Inflammatory macrophage treated with lipopolysaccharide for 1 hour (primary cell): ENCODE measurements around the gene SETX.
"Not testable (repeated sequence)": the region's sequence is repeated elsewhere in the genome, so short reads cannot be mapped to it uniquely, and the experiment has no call there.

ENCODE experiments used
- DNase-seq, 2 donors: peaks; one replicate each; pipeline ENCODE4 v3.0.0-alpha.2; 2020 to 2022

The SETX gene

GRCh38 chr9:132283863-132284262, 70.9 kb downstream of the SETX start:
- no peak for DNase-seq

- peak; percentile 8 to 31 for DNase-seq
These were observed 71.6 kb downstream of the SETX start for GRCh38 chr9:132283165-132283564.

GRCh38 chr9:132274861-132275260, 79.9 kb downstream of the SETX start:
- DNase-seq, result no peak

- not testable (repeated sequence) for DNase-seq
These were observed 84.9 kb downstream of the SETX start for GRCh38 chr9:132269704-132270516.

- DNase-seq, result peak; percentile 20 to 77
These were observed 85.9 kb downstream of the SETX start for GRCh38 chr9:132268725-132269352.

GRCh38 chr9:132267660-132268059, 87.1 kb downstream of the SETX start:
- DNase-seq, result no peak

- no peak for DNase-seq
These were observed 88.8 kb downstream of the SETX start for GRCh38 chr9:132266017-132266416.

- no peak for DNase-seq
These were observed 93.9 kb downstream of the SETX start for GRCh38 chr9:132260846-132261245.

- DNase-seq, result no peak
These were observed 104.2 kb downstream of the SETX start for GRCh38 chr9:132250324-132251262.

GRCh38 chr9:132249690-132250089, 105.1 kb downstream of the SETX start:
- no peak for DNase-seq

- DNase-seq, result no peak
These were observed 105.7 kb downstream of the SETX start for GRCh38 chr9:132249123-132249522.

GRCh38 chr9:132247942-132248341, 106.8 kb downstream of the SETX start:
- no peak for DNase-seq

- no peak for DNase-seq
These were observed 109.3 kb downstream of the SETX start for GRCh38 chr9:132245465-132245864.

- no peak for DNase-seq
These were observed 110.0 kb downstream of the SETX start for GRCh38 chr9:132244582-132245455.

- DNase-seq, result no peak
These were observed 111.4 kb downstream of the SETX start for GRCh38 chr9:132243156-132244074.

GRCh38 chr9:132242621-132243155, 112.1 kb downstream of the SETX start:
- DNase-seq, result no peak

GRCh38 chr9:132241840-132242620, 112.8 kb downstream of the SETX start:
- DNase-seq, result peak; percentile 47 to 48

- no peak for DNase-seq
These were observed 113.3 kb downstream of the SETX start for GRCh38 chr9:132241483-132241839.

- peak; percentile 91 to 96 for DNase-seq
These were observed 113.8 kb downstream of the SETX start for GRCh38 chr9:132240841-132241482.
